HCT116 (cell line): Measurements from ENCODE around the gene CIITA. TPM values are rescaled to one million over a fixed set of nuclear protein-coding genes. Genes with fewer than 3 reads are reported as not detected.

Source experiments
- ATAC-seq: fragments of 200-7000 bp; cut with Tn5 transposase; 2 replicates; pipeline ENCODE4 v1.9.1; 2020; ENCODE audit warnings: mild to moderate bottlenecking, moderate library complexity
- BruUV-seq: library from RNA; stranded (reverse); fragments of 400-500 nt; replicated peaks from 2 replicates; lab custom pipeline; 2021; lab: Mats Ljungman, UMichigan
- CTCF ChIA-PET: fragments of 300-600 bp; sonication (Branson Sonifier 250); formaldehyde crosslinking; loops from one replicate; lab custom pipeline; 2021; ENCODE audit warnings: antibody characterized with exemption; lab: Charles Lee
- POLR2A ChIA-PET: fragments of 300-600, 350-600 bp; sonication (Branson Sonifier 250); formaldehyde crosslinking; loops from one replicate; lab custom pipeline; 2021; ENCODE audit warnings: antibody characterized with exemption; lab: Charles Lee
- RAD21 ChIA-PET, 2 experiments: fragments of 300-600 bp; sonication (Branson Sonifier 250); formaldehyde crosslinking; loops; one replicate each; lab custom pipeline; 2023; ENCODE audit warnings: low total read pairs in 2 of 2; ENCODE audit not compliant: uncharacterized antibody in 2 of 2, unreplicated experiment in 2 of 2, low non-redundant PET in 1 of 2; lab: Charles Lee
- DNase-seq: peaks from one replicate; pipeline ENCODE4 v3.0.0-alpha.2; 2010; ENCODE audit warnings: low read depth, low spot score
- H2AFZ ChIP-seq: fragments of 200-600 bp; shearing (Covaris generic), sonication (generic); 2 replicates; pipeline ENCODE4 v1.6.1; 2017; ENCODE audit warnings: low read depth, mixed run types, mixed read lengths, antibody characterized with exemption, low read length; ENCODE audit not compliant: poor library complexity, severe bottlenecking
- H3K27ac ChIP-seq: 2 replicates; pipeline ENCODE4 v1.5.1; 2012; ENCODE audit warnings: low read depth, low read length
- H3K27me3 ChIP-seq: fragments of 200-600 bp; sonication (generic); 2 replicates; pipeline ENCODE4 v1.6.1; 2016; ENCODE audit warnings: mixed run types, low read length, mixed read lengths; ENCODE audit not compliant: insufficient read depth
- H3K36me3 ChIP-seq, 2 experiments: fragments of 200-500 bp in 1 of 2; fragments of 200-600 bp in 1 of 2; sonication (Bioruptor generic) in 1 of 2; sonication (generic) in 1 of 2; 2 replicates each; pipeline versions ENCODE4 v1.5.1 to v1.6.1; 2014 to 2016; ENCODE audit warnings: low read length in 2 of 2, inconsistent platforms in 1 of 2, mixed read lengths in 1 of 2, mixed run types in 1 of 2; ENCODE audit not compliant: insufficient read depth in 2 of 2, control insufficient read depth in 1 of 2
- H3K4me1 ChIP-seq, 2 experiments: fragments of 200-600 bp in 1 of 2; sonication (generic) in 1 of 2; 2 replicates each; pipeline versions ENCODE4 v1.5.1 to v1.6.1; 2012 to 2017; ENCODE audit warnings: low read length in 2 of 2, inconsistent platforms in 1 of 2, mild to moderate bottlenecking in 1 of 2, mixed read lengths in 1 of 2, mixed run types in 1 of 2, moderate library complexity in 1 of 2; ENCODE audit not compliant: insufficient read depth in 2 of 2, control insufficient read depth in 1 of 2
- H3K4me2 ChIP-seq: fragments of 200-600 bp; sonication (generic); 2 replicates; pipeline ENCODE4 v1.6.1; 2017; ENCODE audit warnings: mixed run types, low read length, mixed read lengths
- H3K4me3 ChIP-seq, 2 experiments: fragments of 200-600 bp in 1 of 2; sonication (generic) in 1 of 2; replicated peaks in 1 of 2; 2 replicates each; pipeline ENCODE4 v1.5.1; 2011 to 2016; ENCODE audit warnings: low read length in 2 of 2, control low read depth in 1 of 2, low read depth in 1 of 2, mild to moderate bottlenecking in 1 of 2, mixed read lengths in 1 of 2, mixed run types in 1 of 2
- H3K79me2 ChIP-seq: fragments of 200-600 bp; sonication (generic); 2 replicates; pipeline ENCODE4 v1.6.1; 2017; ENCODE audit warnings: mild to moderate bottlenecking, mixed run types, low read length, moderate library complexity, mixed read lengths; ENCODE audit not compliant: insufficient read depth
- H3K9ac ChIP-seq: fragments of 200-600 bp; sonication (generic); 2 replicates; pipeline ENCODE4 v1.6.1; 2016; ENCODE audit warnings: low read length, mixed read lengths
- H3K9me2 ChIP-seq: fragments of 200-600 bp; sonication (generic), shearing (Covaris generic); 2 replicates; pipeline ENCODE4 v1.6.1; 2017; ENCODE audit warnings: mixed run types, mild to moderate bottlenecking, moderate library complexity; ENCODE audit not compliant: insufficient read depth
- H3K9me3 ChIP-seq, 2 experiments: fragments of 200-500 bp in 1 of 2; fragments of 200-600 bp in 1 of 2; sonication (Bioruptor generic) in 1 of 2; sonication (generic) in 1 of 2; 2 replicates each; pipeline ENCODE4 v1.6.1; 2014 to 2017; ENCODE audit warnings: low read length in 2 of 2, mixed read lengths in 2 of 2, inconsistent platforms in 1 of 2, low read depth in 1 of 2, mild to moderate bottlenecking in 1 of 2, mixed run types in 1 of 2, moderate library complexity in 1 of 2; ENCODE audit not compliant: control insufficient read depth in 1 of 2, insufficient read depth in 1 of 2
- H4K20me1 ChIP-seq: fragments of 200-600 bp; sonication (generic), shearing (Covaris generic); 2 replicates; pipeline ENCODE4 v1.6.1; 2017; ENCODE audit warnings: mixed run types, mild to moderate bottlenecking, moderate library complexity; ENCODE audit not compliant: insufficient read depth
- CBX3 ChIP-seq: IDR thresholded peaks from 2 replicates; pipeline ENCODE4 v1.6.1; 2012; ENCODE audit warnings: low read depth
- CEBPB ChIP-seq: IDR thresholded peaks from 2 replicates; pipeline ENCODE4 v1.6.1; 2012; ENCODE audit warnings: low read depth
- CTCF ChIP-seq, 3 experiments: fragments of 200-600 bp in 1 of 3; sonication (generic) in 1 of 3; IDR thresholded peaks in 2 of 3; conservative IDR thresholded peaks in 1 of 3; 2 replicates each; pipeline ENCODE4 v1.5.1; 2012 to 2017; ENCODE audit warnings: low read depth in 2 of 3, low read length in 2 of 3, antibody characterized with exemption in 1 of 3, borderline replicate concordance in 1 of 3, control low read depth in 1 of 3, mild to moderate bottlenecking in 1 of 3, mixed read lengths in 1 of 3, mixed run types in 1 of 3, moderate library complexity in 1 of 3; ENCODE audit not compliant: insufficient read depth in 1 of 3
- EGR1 ChIP-seq: IDR thresholded peaks from 2 replicates; pipeline ENCODE4 v1.6.1; 2012; ENCODE audit warnings: low read depth
- FOSL1 ChIP-seq: IDR thresholded peaks from 2 replicates; pipeline ENCODE4 v1.6.1; 2012; ENCODE audit warnings: low read depth
- MAX ChIP-seq: IDR thresholded peaks from 2 replicates; pipeline ENCODE4 v1.6.1; 2012
- POLR2A ChIP-seq: IDR thresholded peaks from 2 replicates; pipeline ENCODE4 v1.7.0; 2011; ENCODE audit warnings: borderline replicate concordance; ENCODE audit not compliant: insufficient read depth, insufficient read length; ENCODE audit errors: extremely low read depth
- POLR2AphosphoS5 ChIP-seq: IDR thresholded peaks from 2 replicates; pipeline ENCODE4 v1.6.1; 2011; ENCODE audit warnings: mild to moderate bottlenecking, low read depth, low read length, moderate library complexity
- RAD21 ChIP-seq: IDR thresholded peaks from 2 replicates; pipeline ENCODE4 v1.6.1; 2012; ENCODE audit warnings: low read depth, mild to moderate bottlenecking
- REST ChIP-seq: IDR thresholded peaks from 2 replicates; pipeline ENCODE4 v1.6.1; 2012; ENCODE audit warnings: low read depth
- SIN3A ChIP-seq: IDR thresholded peaks from 2 replicates; pipeline ENCODE4 v1.6.1; 2012; ENCODE audit warnings: low read depth
- SP1 ChIP-seq: IDR thresholded peaks from 2 replicates; pipeline ENCODE4 v1.6.1; 2012; ENCODE audit warnings: low read depth
- SRF ChIP-seq: IDR thresholded peaks from 2 replicates; pipeline ENCODE4 v1.6.1; 2012; ENCODE audit warnings: low read depth
- YY1 ChIP-seq: IDR thresholded peaks from 2 replicates; pipeline ENCODE4 v1.6.1; 2011; ENCODE audit warnings: low read length, low read depth, moderate library complexity, mild to moderate bottlenecking; ENCODE audit not compliant: insufficient replicate concordance; ENCODE audit errors: extremely low read depth
- ZBTB33 ChIP-seq: IDR thresholded peaks from 2 replicates; pipeline ENCODE4 v1.6.1; 2011; ENCODE audit warnings: mild to moderate bottlenecking, low read length, moderate library complexity; ENCODE audit not compliant: insufficient replicate concordance; ENCODE audit errors: extremely low read depth
- ZFX ChIP-seq: fragments of 450-650 bp; IDR thresholded peaks from 2 replicates; pipeline ENCODE4 v1.6.1; 2017
- intact Hi-C: fragments of 100-400 bp; cut with micrococcal nuclease; formaldehyde crosslinking; loops from 2 replicates; pipeline ENCODE4 v1.10.0; 2022
- total RNA-seq: library from RNA; stranded (reverse); gene quantifications from one replicate; pipeline ENCODE4 v1.2.1, GENCODE V29; 2021; ENCODE audit not compliant: unreplicated experiment

The CIITA gene
- total RNA-seq, 1 experiment from 2014 or later, result 0.25 TPM

GRCh38 chr16:10944249-10945064 is 67.5 kb downstream of the CIITA start, which contains the start of gene CLEC16A:
CLEC16A (plus strand) TSS chr16:10944564; CDS start chr16:10944718, 154 bp downstream.
- ChIA-PET CTCF (no interaction called here), POLR2A (interaction anchor here (0.6 kb wide), 1 partner anchor 173 kb away, joined by 3 read pairs; no protein-coding TSS in a partner anchor)
- TSS peak; percentile 71 for BruUV-seq

More at GRCh38 chr16:10944249-10945064, 67.5 kb downstream of the CIITA start, which contains the start of gene CLEC16A:
- peaks cover 67% of the 10 kb centered on the region for H3K79me2 ChIP-seq
- no peaks in the 10 kb centered on the region for H3K9me3 ChIP-seq
- no peak within 1 kb of the TSS for H2AFZ ChIP-seq
- intact Hi-C loops, result no loop called here
- ATAC-seq, result peak; percentile 82
- H3K36me3 ChIP-seq, result peaks cover 0 to 7% of the 10 kb centered on the region in 2 experiments; a peak in 1 of 4 replicates
- H3K27ac ChIP-seq, result peak within 1 kb of the TSS; percentile 65
- H3K9ac ChIP-seq, result peak within 1 kb of the TSS; percentile 69
- H3K4me1 ChIP-seq, result peaks cover 38 to 60% of the 10 kb centered on the region in 2 experiments
- no peaks in the 10 kb centered on the region for H4K20me1 ChIP-seq
- no peaks in the 10 kb centered on the region for H3K27me3 ChIP-seq
- TF ChIP-seq YY1 (peak; percentile 85), MAX (peak; percentile 76), POLR2A (peak; percentile 53), POLR2AphosphoS5 (peak; percentile 70), CTCF (IDR thresholded peaks at IDR 0.05 in 2 of 3, conservative IDR thresholded peaks at IDR 0.05 in 1 of 3; ENCODE audit: borderline replicate concordance in 1 of 3, insufficient read depth in 1 of 3, low read depth in 2 of 3, low read length in 2 of 3) (no peak), REST (no peak), EGR1 (peak; percentile 69), SRF (peak; percentile 84), SP1 (peak; percentile 89), CEBPB (no peak), FOSL1 (no peak), CBX3 (peak; percentile 88; the same call in 1 of the 2 replicates), ZFX (peak; percentile 33; the same call in 1 of the 2 replicates), ZBTB33 (peak; percentile 72), RAD21 (no peak), SIN3A (peak; percentile 95)
- TF ChIP-seq, all 23 proteins: peak for 11
- Histone ChIP-seq H3K4me3 (peak within 1 kb of the TSS; percentile 87 to 91), H3K4me2 (peak within 1 kb of the TSS; percentile 94), H3K9me2 (no peaks in the 10 kb centered on the region)
- DNase-seq, result peak; percentile 91
- RAD21 ChIA-PET, result no interaction called here
